ENCODE measurements around the gene PPL.

GRCh38 chr16:4869147-4869805 is 67.7 kb downstream of the PPL start:
- TF ChIP-seq CEBPB (IDR thresholded peaks at IDR 0.05) (no peak), EP300 (IDR thresholded peaks at IDR 0.05; ENCODE audit: borderline replicate concordance) (no peak), TAF1 (IDR thresholded peaks at IDR 0.05; ENCODE audit: low read depth) (no peak)
